ENCODE measurements around the gene HILPDA.

The HILPDA gene

GRCh38 chr7:128455543-128456254 lies at the start of gene HILPDA:
TSS of gene HILPDA (plus strand) at chr7:128455878. CDS start at chr7:128457269, 1,391 bp downstream.
- DNase-seq = peak; percentile 61

- no peak for DNase-seq
Measured at GRCh38 chr7:128406314-128407232, 49.1 kb upstream of the HILPDA start.

GRCh38 chr7:128407233-128407589 lies 48.5 kb upstream of the HILPDA start:
- DNase-seq = no peak

- no peak for DNase-seq
Measured at GRCh38 chr7:128407751-128408708, 47.6 kb upstream of the HILPDA start.

- DNase-seq = no peak
Measured at GRCh38 chr7:128408709-128409595, 46.7 kb upstream of the HILPDA start.

GRCh38 chr7:128409596-128410450 lies 45.9 kb upstream of the HILPDA start, which contains the start of gene IMPDH1:
TSS of gene IMPDH1 (minus strand) at chr7:128409982. CDS start at chr7:128409901, 81 bp downstream.
- DNase-seq = no peak

GRCh38 chr7:128410451-128410753 lies 45.3 kb upstream of the HILPDA start:
- no peak for DNase-seq

GRCh38 chr7:128415217-128415785 lies 40.4 kb upstream of the HILPDA start:
- no peak for DNase-seq

GRCh38 chr7:128417071-128417470 lies 38.6 kb upstream of the HILPDA start:
- no peak for DNase-seq

- DNase-seq = no peak
Measured at GRCh38 chr7:128419257-128419656, 36.4 kb upstream of the HILPDA start.

- no peak for DNase-seq
Measured at GRCh38 chr7:128420773-128421172, 34.9 kb upstream of the HILPDA start.

GRCh38 chr7:128421384-128421783 lies 34.3 kb upstream of the HILPDA start:
- no peak for DNase-seq

GRCh38 chr7:128422037-128422436 lies 33.6 kb upstream of the HILPDA start:
- DNase-seq = no peak

- DNase-seq = no peak
Measured at GRCh38 chr7:128422842-128423241, 32.8 kb upstream of the HILPDA start.

- no peak for DNase-seq
Measured at GRCh38 chr7:128424686-128425275, 30.9 kb upstream of the HILPDA start.

- DNase-seq = no peak
Measured at GRCh38 chr7:128425850-128426249, 29.8 kb upstream of the HILPDA start.

GRCh38 chr7:128427289-128427891 lies 28.3 kb upstream of the HILPDA start:
- DNase-seq = peak; percentile 33

- no peak for DNase-seq
Measured at GRCh38 chr7:128430207-128430606, 25.5 kb upstream of the HILPDA start.

- no peak for DNase-seq
Measured at GRCh38 chr7:128431221-128431620, 24.5 kb upstream of the HILPDA start.

- DNase-seq = no peak
Measured at GRCh38 chr7:128431754-128432153, 23.9 kb upstream of the HILPDA start.
